Effector memory CD8-positive, alpha-beta T cell (primary cell): Measurements from ENCODE around the gene CDH15.

Experiments
- ATAC-seq: fragments of 150-1000 bp; cut with Tn5 transposase; replicated peaks from 2 replicates; pipeline ENCODE4 v1.10.0; 2021; ENCODE audit warnings: mild to moderate bottlenecking, moderate library complexity
- DNase-seq, 3 experiments: peaks; one replicate each; pipeline ENCODE4 v3.0.0; 2021
- H3K27ac Mint-ChIP-seq, 2 donors: one replicate each; pipeline ENCODE4 v1.8.0; 2022; ENCODE audit warnings: mild to moderate bottlenecking in 2 of 2, mixed read lengths in 2 of 2, moderate library complexity in 2 of 2
- H3K27me3 Mint-ChIP-seq, 2 donors: one replicate each; pipeline ENCODE4 v1.8.0; 2022; ENCODE audit warnings: mixed read lengths in 2 of 2
- H3K36me3 Mint-ChIP-seq: one replicate; pipeline ENCODE4 v1.8.0; 2022; ENCODE audit warnings: mild to moderate bottlenecking, moderate library complexity, mixed read lengths; ENCODE audit not compliant: insufficient read depth
- H3K4me1 Mint-ChIP-seq, 2 donors: one replicate each; pipeline ENCODE4 v1.8.0; 2022; ENCODE audit warnings: low read depth in 2 of 2, mixed read lengths in 2 of 2
- H3K4me3 Mint-ChIP-seq, 2 donors: one replicate each; pipeline ENCODE4 v1.8.0; 2022; ENCODE audit warnings: mild to moderate bottlenecking in 2 of 2, mixed read lengths in 2 of 2, moderate library complexity in 2 of 2
- H3K9me3 Mint-ChIP-seq, 2 donors: one replicate each; pipeline ENCODE4 v1.8.0; 2022; ENCODE audit warnings: mixed read lengths in 2 of 2

CDH15 gene

DNA sequence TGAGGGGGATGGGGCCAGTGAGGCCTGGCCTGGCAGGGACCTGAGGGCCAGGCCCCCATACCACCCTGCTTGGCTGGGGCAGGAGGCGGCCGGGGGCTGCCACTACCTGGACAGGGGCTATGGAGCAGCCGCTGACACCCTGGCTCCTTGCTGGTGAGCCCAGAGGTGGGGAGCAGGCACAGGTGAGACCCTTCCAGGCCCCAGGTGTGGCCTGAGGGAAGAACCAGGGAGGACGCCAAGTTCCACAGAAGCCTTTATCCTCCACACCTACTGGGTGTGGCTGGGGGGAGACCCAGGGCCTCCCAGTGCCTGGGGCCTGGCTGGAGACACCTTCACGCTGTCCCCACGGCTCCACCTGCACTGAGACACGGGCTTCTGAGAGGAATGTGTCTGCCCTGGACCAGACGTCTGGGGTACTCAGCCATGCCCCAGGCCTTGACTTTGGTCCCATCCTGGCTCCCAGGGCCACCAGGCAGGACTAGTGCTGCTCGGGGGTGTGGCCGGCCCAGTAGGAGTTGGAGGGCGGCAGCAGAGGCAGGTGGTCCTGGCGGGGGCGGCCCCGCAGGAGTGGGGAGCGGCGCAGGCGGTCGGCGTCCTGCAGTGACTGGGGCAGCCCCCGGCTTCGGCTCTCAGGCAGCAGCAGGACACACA lies 24.1 kb downstream of the CDH15 start:
- no peak overlapping the region for H3K4me3 Mint-ChIP-seq
- H3K4me1 Mint-ChIP-seq = peaks cover 0 to under 1% of the 10 kb centered on the region in 2 donors
- peaks cover 7% of the 10 kb centered on the region for H3K36me3 Mint-ChIP-seq
- H3K27me3 Mint-ChIP-seq = peaks cover 20 to 37% of the 10 kb centered on the region in 2 donors
- no peak for DNase-seq
- no peak for ATAC-seq
- H3K9me3 Mint-ChIP-seq = no peaks in the 10 kb centered on the region
- no peak overlapping the region for H3K27ac Mint-ChIP-seq

DNA sequence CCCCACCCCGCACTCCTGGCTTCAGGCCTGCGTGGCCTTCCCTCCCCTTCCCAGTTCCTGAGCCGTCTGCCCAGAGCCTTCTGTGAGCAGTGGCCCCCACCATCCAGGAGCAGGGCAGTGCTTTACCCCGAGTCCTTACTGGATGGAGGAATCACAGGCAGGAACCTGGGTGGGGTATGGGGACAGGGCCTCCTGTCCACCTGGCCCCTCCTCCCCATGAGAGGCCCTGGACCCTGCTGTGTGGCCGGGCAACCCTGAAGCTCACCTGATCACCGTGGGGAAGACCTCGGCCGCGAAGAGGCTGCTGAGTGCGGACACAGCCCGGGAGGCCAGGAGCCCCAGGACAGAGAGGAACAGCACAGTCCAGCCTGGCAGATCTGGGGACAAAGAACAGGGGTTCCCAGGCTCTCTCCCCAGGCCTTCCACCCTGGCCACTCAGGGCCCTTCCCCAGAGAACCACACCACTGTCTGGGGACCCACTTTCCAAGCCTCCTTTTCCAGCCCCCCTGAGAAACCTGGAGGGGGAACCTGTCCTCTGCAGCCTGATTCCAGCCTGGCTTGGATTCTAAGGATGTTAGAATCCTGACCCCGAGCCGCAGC lies 25.6 kb downstream of the CDH15 start:
- H3K4me1 Mint-ChIP-seq = peaks cover 0 to 1% of the 10 kb centered on the region in 2 donors
- ATAC-seq (no peak), DNase-seq (no peak)
- H3K27ac Mint-ChIP-seq = no peak overlapping the region
- H3K36me3 Mint-ChIP-seq = peaks cover 7% of the 10 kb centered on the region
- H3K27me3 Mint-ChIP-seq = peaks cover 22 to 39% of the 10 kb centered on the region in 2 donors
- H3K9me3 Mint-ChIP-seq = no peaks in the 10 kb centered on the region
- no peak overlapping the region for H3K4me3 Mint-ChIP-seq

DNA sequence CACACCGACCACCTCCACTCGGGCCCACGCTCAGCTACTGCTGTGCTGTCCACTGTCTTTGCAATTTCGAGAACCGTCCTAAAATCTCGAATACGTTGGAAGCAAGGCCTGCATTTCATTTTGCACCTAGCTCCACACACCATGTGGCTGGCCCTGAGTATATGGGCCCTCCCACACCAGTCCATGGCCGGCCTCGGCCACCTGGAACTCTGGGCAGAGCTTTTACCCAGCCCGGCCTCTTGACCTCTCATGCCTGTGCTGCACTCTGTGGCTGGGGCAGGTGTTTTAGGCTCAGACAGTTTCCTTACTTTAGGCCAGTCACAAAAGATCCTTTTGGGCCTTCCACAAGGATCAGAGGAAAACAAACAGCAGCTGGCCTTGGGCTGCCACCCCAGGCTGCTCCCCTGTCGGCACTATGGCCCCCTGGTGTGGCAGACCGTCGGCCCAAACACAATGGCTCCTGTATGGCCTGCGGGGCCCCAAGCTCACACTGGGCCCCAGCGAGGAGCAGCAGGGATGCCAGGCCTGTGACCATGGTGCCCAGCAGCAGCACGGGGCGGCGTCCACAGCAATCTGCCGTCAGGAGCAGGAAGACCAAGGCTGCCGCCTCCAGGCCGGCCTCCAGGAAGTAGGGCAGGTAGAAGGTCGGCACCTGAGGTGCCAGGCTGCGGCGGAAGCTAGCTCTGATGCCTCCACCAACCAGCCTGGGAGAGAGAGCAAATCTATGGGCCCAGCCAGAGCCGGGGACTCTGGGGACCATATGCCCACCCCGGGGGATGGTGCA lies 26.3 kb downstream of the CDH15 start:
- DNase-seq (no peak), ATAC-seq (no peak)
- no peak overlapping the region for H3K4me3 Mint-ChIP-seq
- peaks cover 0 to 1% of the 10 kb centered on the region in 2 donors for H3K4me1 Mint-ChIP-seq
- H3K27me3 Mint-ChIP-seq = peaks cover 26 to 45% of the 10 kb centered on the region in 2 donors
- H3K27ac Mint-ChIP-seq = no peak overlapping the region
- H3K9me3 Mint-ChIP-seq = no peaks in the 10 kb centered on the region
- peaks cover 4% of the 10 kb centered on the region for H3K36me3 Mint-ChIP-seq

DNA sequence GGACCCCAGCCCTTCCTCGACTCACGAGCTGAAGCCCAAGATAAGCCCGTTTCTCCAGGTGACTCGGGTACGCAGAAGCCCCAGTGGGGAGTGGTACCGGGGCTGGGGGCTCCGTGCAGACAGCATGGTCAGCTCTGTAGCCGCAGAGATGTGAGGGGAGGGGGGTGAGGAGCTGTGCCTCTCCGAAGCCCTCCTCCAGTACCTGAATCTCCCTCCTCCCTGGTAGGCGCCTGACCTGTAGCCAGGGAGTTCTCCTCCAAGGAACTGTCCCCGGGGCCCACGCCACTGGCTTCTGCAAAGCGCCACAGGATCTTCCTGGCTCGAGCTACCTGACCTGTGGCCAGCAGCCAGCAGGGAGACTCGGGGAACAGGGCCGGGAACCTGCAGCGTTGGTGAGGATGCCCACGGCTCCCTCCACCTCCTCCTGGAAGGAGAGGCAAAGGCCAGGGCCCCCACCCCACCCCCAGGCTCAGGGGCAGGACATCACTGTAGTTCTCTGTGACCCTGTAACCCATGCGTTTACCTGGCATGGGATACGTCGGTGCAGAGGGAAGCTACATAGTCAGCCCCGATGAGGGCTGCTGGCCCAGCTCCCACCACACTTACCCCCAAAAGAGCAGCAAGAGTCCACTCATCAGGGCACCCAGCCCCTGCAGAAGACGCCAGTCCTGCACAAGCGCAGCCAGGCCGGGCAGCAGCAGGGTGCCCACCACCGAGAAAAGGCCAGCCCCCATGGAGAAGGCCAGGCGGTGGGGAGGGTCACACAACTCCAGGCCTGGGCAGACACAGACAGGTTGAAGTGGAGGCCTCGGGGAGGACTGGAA lies 27.1 kb downstream of the CDH15 start:
- H3K36me3 Mint-ChIP-seq = no peaks in the 10 kb centered on the region
- DNase-seq (no peak), ATAC-seq (no peak)
- H3K4me3 Mint-ChIP-seq = no peak overlapping the region
- H3K27ac Mint-ChIP-seq = no peak overlapping the region
- peaks cover 34 to 53% of the 10 kb centered on the region in 2 donors for H3K27me3 Mint-ChIP-seq
- no peaks in the 10 kb centered on the region for H3K9me3 Mint-ChIP-seq
- peaks cover 0 to 2% of the 10 kb centered on the region in 2 donors for H3K4me1 Mint-ChIP-seq

DNA sequence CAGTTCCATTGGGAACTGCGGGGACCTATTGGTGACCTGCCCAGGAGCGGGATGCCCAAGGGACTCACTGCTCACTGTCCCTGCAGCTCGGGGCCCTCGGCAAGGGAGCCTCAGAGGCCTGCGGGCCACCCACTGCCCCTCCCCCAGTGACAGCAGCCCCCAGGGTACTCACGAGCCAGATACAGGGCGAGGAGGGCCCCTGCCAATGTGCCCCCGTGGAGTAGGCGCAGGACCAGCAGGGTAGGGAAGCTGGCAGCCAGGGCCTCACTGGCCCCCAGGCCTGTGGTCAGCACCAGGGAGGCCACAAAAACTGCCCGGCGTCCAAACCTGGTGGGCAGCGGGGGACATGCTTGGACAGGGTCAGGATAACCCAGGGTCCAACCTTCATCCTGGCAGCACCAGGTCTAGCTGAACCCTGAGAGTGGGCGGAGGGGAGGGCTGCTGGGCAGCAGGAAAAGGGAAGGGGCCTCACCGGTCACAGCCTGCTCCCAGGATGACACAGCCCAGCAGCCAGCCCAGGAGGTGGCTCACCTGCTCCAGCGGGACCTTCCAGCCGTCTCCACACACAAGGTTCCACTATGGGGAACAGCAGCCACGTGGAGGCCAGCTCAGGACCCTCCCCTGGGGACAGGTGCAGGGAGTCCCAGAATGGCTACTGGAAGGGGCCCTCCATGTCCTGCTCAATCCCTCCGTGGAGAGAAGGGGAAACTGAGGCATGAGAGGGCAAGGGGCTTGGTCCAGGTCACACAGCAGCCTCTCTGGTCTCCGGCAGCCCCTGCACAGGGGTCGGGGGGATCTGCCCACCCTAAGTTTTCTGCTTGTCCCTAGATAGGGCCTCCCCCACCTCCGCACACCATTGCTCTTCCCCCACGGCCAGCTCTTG lies 27.9 kb downstream of the CDH15 start:
- Mint-ChIP-seq H3K27me3 (peaks cover 41 to 62% of the 10 kb centered on the region in 2 donors), H3K9me3 (no peaks in the 10 kb centered on the region), H3K27ac (peak overlapping the region in 1 of 2 donors; percentile 46), H3K4me3 (no peak overlapping the region), H3K36me3 (no peaks in the 10 kb centered on the region), H3K4me1 (peaks cover 0 to 2% of the 10 kb centered on the region in 2 donors)
- DNase-seq = no peak
- no peak for ATAC-seq

DNA sequence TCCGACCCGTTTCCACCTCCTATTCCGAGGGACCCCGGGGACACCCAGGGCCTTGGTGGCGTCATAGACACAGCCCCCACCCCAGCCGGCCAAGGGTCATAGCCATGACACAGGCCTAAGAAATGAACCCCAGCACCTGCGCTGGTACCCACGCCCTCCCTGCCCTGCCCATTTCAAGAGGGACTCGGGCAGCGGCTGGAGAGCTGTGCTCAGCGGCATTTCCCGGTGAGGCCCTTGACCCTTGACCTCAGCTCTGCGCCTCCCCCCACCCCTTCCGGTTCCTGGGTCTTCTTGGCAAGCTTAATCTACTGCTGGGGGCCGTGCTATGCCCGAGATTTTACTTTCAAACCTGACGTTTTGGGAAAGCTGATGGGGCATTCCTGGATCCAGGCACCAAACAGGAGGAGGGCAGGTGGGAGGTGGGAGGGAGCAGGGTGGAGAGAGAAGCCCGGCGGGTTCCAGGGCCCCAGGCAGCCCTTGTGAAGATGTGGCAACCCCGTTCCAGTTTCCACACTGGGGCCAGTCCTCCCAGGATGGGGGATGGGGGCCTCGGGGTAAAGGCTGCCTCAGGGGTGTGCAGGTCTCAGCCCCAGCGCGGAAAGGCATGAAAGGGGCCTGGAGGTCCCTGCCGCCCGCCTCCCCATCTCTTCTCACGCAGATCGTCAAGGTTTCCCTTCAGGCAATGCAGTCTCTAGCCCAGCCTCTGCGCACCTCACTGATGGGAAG lies 28.7 kb downstream of the CDH15 start, which contains the start of gene SLC22A31:
Gene SLC22A31, minus strand, starts transcription at position 414 of the 726 bp plus-strand sequence. Its CDS starts 36 bp downstream, at position 378.
- H3K9me3 Mint-ChIP-seq = no peaks in the 10 kb centered on the region
- peak within 1 kb of the TSS; percentile 46 to 48 for H3K4me3 Mint-ChIP-seq
- H3K27me3 Mint-ChIP-seq = peaks cover 41 to 69% of the 10 kb centered on the region in 2 donors
- no peak for DNase-seq
- H3K36me3 Mint-ChIP-seq = no peaks in the 10 kb centered on the region
- ATAC-seq = no peak
- peak within 1 kb of the TSS in 1 of 2 donors; percentile 46 for H3K27ac Mint-ChIP-seq
- peaks cover 0 to 2% of the 10 kb centered on the region in 2 donors for H3K4me1 Mint-ChIP-seq

DNA sequence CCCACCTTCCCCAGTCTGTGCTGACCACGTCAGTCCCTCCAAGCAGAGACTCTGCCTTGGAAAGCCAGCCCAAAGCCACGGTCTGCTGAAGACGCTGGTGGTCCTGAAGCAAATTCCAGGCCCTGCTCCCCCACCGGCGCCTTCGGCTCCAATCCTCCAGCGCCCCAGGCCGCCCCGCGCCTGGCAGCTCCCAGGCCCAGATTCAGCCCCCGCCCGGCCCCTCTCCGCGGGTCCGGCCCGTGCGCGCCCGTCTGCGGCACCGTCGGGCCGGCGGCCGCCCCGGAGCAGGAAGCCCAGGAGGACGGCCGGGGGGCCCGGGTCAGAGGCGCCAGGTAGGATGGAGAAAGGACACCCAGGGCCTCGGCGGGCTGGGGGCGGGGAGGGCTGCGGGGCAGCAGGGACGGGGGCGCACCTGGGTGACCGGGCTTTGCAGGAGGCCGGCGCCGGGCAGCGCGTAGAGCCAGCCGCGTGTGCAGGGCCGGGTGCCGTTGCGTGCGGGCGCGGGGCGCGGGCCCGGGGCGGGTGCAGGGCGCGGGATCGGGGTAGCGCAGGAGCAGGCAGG lies 29.4 kb downstream of the CDH15 start:
- peak; percentile 11 for ATAC-seq
- Mint-ChIP-seq H3K27me3 (peaks cover 41 to 69% of the 10 kb centered on the region in 2 donors), H3K27ac (no peak overlapping the region), H3K9me3 (no peaks in the 10 kb centered on the region), H3K4me3 (peak overlapping the region; percentile 46 to 48), H3K36me3 (no peaks in the 10 kb centered on the region), H3K4me1 (peaks cover 0 to 2% of the 10 kb centered on the region in 2 donors)
- no peak for DNase-seq

DNA sequence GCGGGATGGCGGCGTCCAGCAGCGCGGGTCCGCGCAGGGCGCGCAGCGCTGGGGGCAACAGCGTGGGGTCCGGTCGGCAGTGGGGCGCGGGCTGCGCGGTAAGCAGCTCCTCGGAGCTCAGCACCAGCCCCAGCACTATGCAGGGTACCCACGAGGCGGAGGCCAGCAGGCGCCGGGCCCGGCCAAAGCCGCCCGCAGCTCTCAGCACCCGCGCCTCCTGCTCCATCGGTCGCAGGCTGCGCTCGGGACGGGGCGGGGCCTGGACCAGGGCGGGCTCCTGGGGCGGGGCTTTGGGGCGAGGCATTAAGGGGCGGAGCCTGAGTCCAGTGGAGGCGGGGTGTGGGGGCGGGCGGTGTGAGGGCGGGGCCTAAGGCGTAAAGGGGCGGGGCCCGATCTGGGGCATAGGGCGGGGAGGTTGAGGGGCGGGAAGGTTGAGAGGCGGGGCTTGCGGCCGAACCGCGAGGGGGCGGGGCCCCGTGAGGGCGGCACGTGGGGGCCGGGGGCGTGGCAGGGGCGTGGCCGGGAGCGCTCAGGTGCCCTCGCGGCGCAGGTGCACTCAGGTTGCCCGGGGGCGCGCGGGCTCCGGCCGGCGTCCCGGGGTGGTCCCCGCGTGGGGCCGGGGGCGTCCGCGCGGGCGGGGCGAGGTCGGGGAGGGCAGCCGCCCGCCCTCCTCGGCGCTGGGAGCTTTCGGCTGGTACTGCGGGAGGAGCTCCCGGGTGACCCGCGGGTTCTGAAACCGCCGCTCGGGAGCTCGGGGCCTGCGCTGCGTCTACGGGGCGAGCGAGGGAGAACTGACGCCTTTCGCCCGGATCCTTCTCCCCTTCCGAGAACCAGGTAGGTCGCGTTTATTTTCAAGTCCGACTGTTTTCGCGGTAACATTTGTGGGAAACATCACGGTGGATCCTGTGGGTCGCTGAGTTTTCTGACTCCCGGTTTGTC lies 30.2 kb downstream of the CDH15 start:
- H3K27ac Mint-ChIP-seq = no peak overlapping the region
- ATAC-seq (peak; percentile 82), DNase-seq (peak; percentile 37 to 65 (median 56))
- peak overlapping the region in 1 of 2 donors; percentile 37 for H3K4me3 Mint-ChIP-seq
- no peaks in the 10 kb centered on the region for H3K9me3 Mint-ChIP-seq
- H3K4me1 Mint-ChIP-seq = peaks cover 0 to 2% of the 10 kb centered on the region in 2 donors
- H3K27me3 Mint-ChIP-seq = peaks cover 47 to 73% of the 10 kb centered on the region in 2 donors
- H3K36me3 Mint-ChIP-seq = no peaks in the 10 kb centered on the region

DNA sequence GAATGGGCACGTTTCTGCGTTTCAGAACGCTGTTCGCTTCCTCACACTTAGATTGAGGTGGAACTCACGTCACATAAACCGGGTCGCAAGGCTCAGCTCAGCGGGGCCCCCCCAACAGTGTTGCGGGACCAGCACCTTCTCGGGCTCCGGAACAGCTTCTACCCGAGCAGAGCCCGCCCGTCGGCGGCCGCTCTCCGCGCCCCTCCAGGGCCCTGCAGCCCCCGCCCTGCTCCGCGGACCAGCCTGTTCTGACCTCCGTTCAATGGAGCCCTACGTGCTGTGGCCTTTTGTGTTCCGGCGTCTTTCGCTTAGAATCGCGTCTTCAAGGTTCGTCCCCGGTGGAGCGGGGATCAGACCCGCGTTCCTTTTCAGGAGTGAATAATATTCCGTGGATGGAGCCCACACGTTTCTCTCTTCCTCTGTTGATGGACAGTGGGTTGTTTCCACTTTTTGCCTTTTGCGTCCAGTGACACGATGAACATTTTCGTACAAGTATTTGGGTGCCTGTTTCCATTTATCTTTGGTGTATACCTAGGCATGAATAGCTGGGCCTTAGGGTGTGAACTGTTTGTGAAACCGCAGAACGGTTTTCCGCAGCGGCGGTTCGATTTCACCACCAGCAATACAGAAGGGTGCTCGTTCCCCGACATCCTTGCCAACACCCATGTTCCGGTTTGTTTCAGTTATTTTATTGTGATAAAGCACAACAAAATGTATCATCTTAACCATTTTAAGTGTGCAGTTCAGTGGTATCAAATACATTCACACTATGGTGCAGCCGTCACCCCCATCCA lies 31.1 kb downstream of the CDH15 start:
- Mint-ChIP-seq H3K27ac (no peak overlapping the region), H3K4me1 (peaks cover 0 to 2% of the 10 kb centered on the region in 2 donors), H3K4me3 (peak overlapping the region; percentile 58 to 67), H3K36me3 (no peaks in the 10 kb centered on the region), H3K9me3 (no peaks in the 10 kb centered on the region), H3K27me3 (peaks cover 47 to 74% of the 10 kb centered on the region in 2 donors)
- ATAC-seq (no peak), DNase-seq (no peak)

DNA sequence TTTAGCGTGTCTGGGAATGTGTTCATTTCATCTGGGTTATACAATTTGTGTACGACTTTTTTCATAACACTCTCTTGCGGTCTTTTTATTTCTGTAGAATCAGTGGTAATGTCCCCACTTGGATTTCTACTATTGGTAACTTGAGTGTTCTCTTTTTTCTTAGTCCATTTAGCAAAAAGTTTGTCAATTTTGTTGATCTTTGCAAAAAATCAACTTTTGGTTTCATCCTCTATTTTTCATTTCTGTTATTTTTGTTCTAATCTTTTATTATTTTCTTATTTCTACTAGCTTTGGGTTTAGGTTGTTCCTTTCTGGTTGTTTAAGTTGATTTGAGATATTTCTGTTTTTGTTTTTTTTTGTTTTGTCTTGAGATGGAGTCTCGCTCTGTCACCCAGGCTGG lies 36.4 kb downstream of the CDH15 start:
- no peak overlapping the region for H3K27ac Mint-ChIP-seq
- no peaks in the 10 kb centered on the region for H3K9me3 Mint-ChIP-seq
- no peak overlapping the region for H3K4me3 Mint-ChIP-seq
- DNase-seq (no peak), ATAC-seq (no peak)
- no peaks in the 10 kb centered on the region for H3K4me1 Mint-ChIP-seq
- H3K36me3 Mint-ChIP-seq = no peaks in the 10 kb centered on the region
- peaks cover 48 to 67% of the 10 kb centered on the region in 2 donors for H3K27me3 Mint-ChIP-seq
